Suprapubic skin (tissue), 4 donors: Measurements from ENCODE around the gene KRTAP1-5. TPM values are rescaled to one million over a fixed set of nuclear protein-coding genes. Genes with fewer than 3 reads are reported as not detected.
"Not testable (repeated sequence)": the region's sequence is repeated elsewhere in the genome, so short reads cannot be mapped to it uniquely, and the experiment has no call there.

ENCODE experiments used
- DNase-seq, 2 donors: peaks; one replicate each; pipeline ENCODE4 v3.0.0-alpha.2; 2019; ENCODE audit warnings: low spot score in 2 of 2
- H3K27ac ChIP-seq: fragments of 200-600 bp; sonication (generic); one replicate; pipeline ENCODE4 v1.5.1; 2019
- H3K27me3 ChIP-seq: fragments of 200-600 bp; sonication (generic); one replicate; pipeline ENCODE4 v1.5.1; 2019
- H3K36me3 ChIP-seq: fragments of 200-600 bp; sonication (generic); one replicate; pipeline ENCODE4 v1.5.1; 2019
- H3K4me1 ChIP-seq: fragments of 200-600 bp; sonication (generic); one replicate; pipeline ENCODE4 v1.5.1; 2019
- H3K4me3 ChIP-seq: fragments of 200-600 bp; sonication (generic); one replicate; pipeline ENCODE4 v1.5.1; 2019; ENCODE audit warnings: mild to moderate bottlenecking
- H3K9me3 ChIP-seq: fragments of 200-600 bp; sonication (generic); one replicate; pipeline ENCODE4 v1.5.1; 2019
- CTCF ChIP-seq, 2 donors: fragments of 200-600 bp in 1 of 2; fragments of 450-650 bp in 1 of 2; sonication (generic) in 1 of 2; IDR thresholded peaks; one replicate each; pipeline ENCODE4 v1.5.1; 2016 to 2019; ENCODE audit warnings: antibody characterized with exemption in 2 of 2, mild to moderate bottlenecking in 1 of 2, moderate library complexity in 1 of 2
- EP300 ChIP-seq: sonication (generic); formaldehyde crosslinking; IDR thresholded peaks from one replicate; pipeline ENCODE4 v1.6.1; 2017; ENCODE audit warnings: antibody characterized with exemption
- POLR2A ChIP-seq, 2 donors: fragments of 450-650 bp; IDR thresholded peaks; one replicate each; pipeline ENCODE4 v1.6.1; 2017; ENCODE audit warnings: antibody characterized with exemption in 2 of 2, mild to moderate bottlenecking in 2 of 2, moderate library complexity in 2 of 2
- POLR2AphosphoS5 ChIP-seq, 3 donors: sonication (generic); formaldehyde crosslinking; IDR thresholded peaks; one replicate each; pipeline ENCODE4 v1.6.1; 2017; ENCODE audit warnings: antibody characterized with exemption in 3 of 3
- WGBS: methylation state at CpG from one replicate; pipeline ENCODE4 v1.1.5; 2018; 5-methylcytosine and 5-hydroxymethylcytosine counted together
- total RNA-seq, 4 donors: library from RNA; depleted of rRNA; stranded (reverse); fragments of >200 nt; gene quantifications; one replicate each; pipeline ENCODE4 v1.1.0, GENCODE V29; 2016

The KRTAP1-5 gene
- total RNA-seq, 4 donors from 2014 or later: 1.6 to 199 (median 40.4) TPM

DNA sequence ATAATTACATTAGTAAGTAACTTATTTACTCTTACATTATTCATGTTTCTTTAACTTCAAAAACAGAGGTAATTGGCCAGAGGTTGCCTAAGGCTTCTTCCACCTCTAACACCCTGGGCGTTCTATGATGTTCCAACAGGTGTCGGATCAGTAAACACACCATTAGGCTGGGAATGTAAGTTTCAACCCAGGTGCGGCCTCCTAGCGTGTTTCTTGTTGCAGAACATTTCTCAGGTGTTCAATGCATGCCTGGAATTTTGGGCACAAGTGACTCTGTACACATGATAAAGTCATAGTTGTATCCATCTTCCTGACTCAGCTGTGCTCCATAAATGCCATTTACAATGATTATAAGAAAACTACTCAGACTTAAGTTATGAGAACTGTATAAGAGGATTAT, 27.0 kb upstream of the KRTAP1-5 start:
- Histone ChIP-seq H3K27ac (no peak overlapping the region), H3K36me3 (no peaks in the 10 kb centered on the region), H3K4me3 (no peak overlapping the region), H3K4me1 (no peaks in the 10 kb centered on the region), H3K27me3 (no peaks in the 10 kb centered on the region), H3K9me3 (no peaks in the 10 kb centered on the region)
- 91% methylated on average over 4 of the region's 4 CpGs for WGBS
- DNase-seq: no peak
- TF ChIP-seq EP300: no peak
- TF ChIP-seq POLR2AphosphoS5 (IDR thresholded peaks at IDR 0.05): no peak
- TF ChIP-seq POLR2A (IDR thresholded peaks at IDR 0.05): no peak
- no peak for TF ChIP-seq CTCF (IDR thresholded peaks at IDR 0.05)

- Histone ChIP-seq H3K36me3 (no peaks in the 10 kb centered on the region), H3K27me3 (peaks cover 6% of the 10 kb centered on the region), H3K4me3 (no peak overlapping the region), H3K4me1 (no peaks in the 10 kb centered on the region), H3K27ac (no peak overlapping the region), H3K9me3 (no peaks in the 10 kb centered on the region)
- TF ChIP-seq POLR2A (IDR thresholded peaks at IDR 0.05): no peak
- TF ChIP-seq POLR2AphosphoS5 (IDR thresholded peaks at IDR 0.05): no peak
- TF ChIP-seq CTCF (IDR thresholded peaks at IDR 0.05): no peak
- TF ChIP-seq EP300: no peak
- DNase-seq: no peak
These were observed 25.6 kb upstream of the KRTAP1-5 start for GRCh38 chr17:41052566-41052965.

DNA sequence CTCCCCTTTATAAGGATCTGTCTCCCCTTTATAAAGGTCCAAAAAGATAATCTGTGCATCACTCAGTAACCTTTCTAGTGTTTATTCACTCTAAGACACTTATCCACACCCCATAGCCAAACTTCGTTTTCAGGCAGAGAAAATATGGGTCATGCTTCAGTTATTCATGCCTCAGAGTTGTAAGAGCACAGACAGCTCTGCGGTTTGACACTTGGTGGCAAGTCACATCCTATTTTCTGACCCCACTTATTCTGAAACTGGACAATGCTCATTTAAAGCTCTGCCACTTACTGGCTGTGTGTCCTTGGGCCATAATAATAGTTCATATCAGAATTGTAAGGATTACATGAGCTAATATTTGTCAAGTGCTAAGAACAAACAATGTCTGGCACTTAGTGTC, 22.1 kb upstream of the KRTAP1-5 start:
- Histone ChIP-seq H3K4me3 (no peak overlapping the region), H3K27me3 (peaks cover 9% of the 10 kb centered on the region), H3K4me1 (no peaks in the 10 kb centered on the region), H3K27ac (no peak overlapping the region), H3K9me3 (no peaks in the 10 kb centered on the region), H3K36me3 (no peaks in the 10 kb centered on the region)
- no peak for DNase-seq
- TF ChIP-seq POLR2AphosphoS5 (IDR thresholded peaks at IDR 0.05): no peak
- TF ChIP-seq EP300: no peak
- no peak for TF ChIP-seq CTCF (IDR thresholded peaks at IDR 0.05)
- TF ChIP-seq POLR2A (IDR thresholded peaks at IDR 0.05): no peak
- WGBS: 69% methylated on average over 2 of the region's 2 CpGs

- Histone ChIP-seq H3K27me3 (peaks cover 9% of the 10 kb centered on the region), H3K4me3 (no peak overlapping the region), H3K36me3 (no peaks in the 10 kb centered on the region), H3K27ac (no peak overlapping the region), H3K4me1 (no peaks in the 10 kb centered on the region), H3K9me3 (no peaks in the 10 kb centered on the region)
- no peak for DNase-seq
- 65% methylated on average over 7 of the region's 7 CpGs for WGBS
- TF ChIP-seq POLR2A (IDR thresholded peaks at IDR 0.05) (no peak), EP300 (no peak), POLR2AphosphoS5 (IDR thresholded peaks at IDR 0.05) (no peak), CTCF (IDR thresholded peaks at IDR 0.05) (no peak)
These were observed 21.4 kb upstream of the KRTAP1-5 start for GRCh38 chr17:41048441-41048840.

- H3K27ac ChIP-seq, H3K27me3 ChIP-seq, H3K36me3 ChIP-seq, DNase-seq, H3K4me1 ChIP-seq, H3K9me3 ChIP-seq, H3K4me3 ChIP-seq: not testable (repeated sequence)
- 82% methylated on average over 11 of the region's 33 CpGs for WGBS
These were observed 19.9 kb upstream of the KRTAP1-5 start, which contains the start of gene KRTAP2-1 for GRCh38 chr17:41046735-41047465. Gene KRTAP2-1, minus strand, starts transcription at chr17:41047316. Its CDS starts 49 bp downstream, at chr17:41047267.

GRCh38 chr17:41042953-41043352, 15.9 kb upstream of the KRTAP1-5 start:
- Histone ChIP-seq H3K27me3 (peaks cover 5% of the 10 kb centered on the region), H3K4me1 (no peaks in the 10 kb centered on the region), H3K9me3 (peaks cover 4% of the 10 kb centered on the region), H3K4me3 (no peak overlapping the region), H3K36me3 (no peaks in the 10 kb centered on the region), H3K27ac (no peak overlapping the region)
- DNase-seq: no peak
- WGBS: 100% methylated on average over 1 of the region's 1 CpG
- no peak for TF ChIP-seq POLR2AphosphoS5 (IDR thresholded peaks at IDR 0.05)
- no peak for TF ChIP-seq POLR2A (IDR thresholded peaks at IDR 0.05)
- no peak for TF ChIP-seq EP300
- TF ChIP-seq CTCF (IDR thresholded peaks at IDR 0.05): no peak

DNA sequence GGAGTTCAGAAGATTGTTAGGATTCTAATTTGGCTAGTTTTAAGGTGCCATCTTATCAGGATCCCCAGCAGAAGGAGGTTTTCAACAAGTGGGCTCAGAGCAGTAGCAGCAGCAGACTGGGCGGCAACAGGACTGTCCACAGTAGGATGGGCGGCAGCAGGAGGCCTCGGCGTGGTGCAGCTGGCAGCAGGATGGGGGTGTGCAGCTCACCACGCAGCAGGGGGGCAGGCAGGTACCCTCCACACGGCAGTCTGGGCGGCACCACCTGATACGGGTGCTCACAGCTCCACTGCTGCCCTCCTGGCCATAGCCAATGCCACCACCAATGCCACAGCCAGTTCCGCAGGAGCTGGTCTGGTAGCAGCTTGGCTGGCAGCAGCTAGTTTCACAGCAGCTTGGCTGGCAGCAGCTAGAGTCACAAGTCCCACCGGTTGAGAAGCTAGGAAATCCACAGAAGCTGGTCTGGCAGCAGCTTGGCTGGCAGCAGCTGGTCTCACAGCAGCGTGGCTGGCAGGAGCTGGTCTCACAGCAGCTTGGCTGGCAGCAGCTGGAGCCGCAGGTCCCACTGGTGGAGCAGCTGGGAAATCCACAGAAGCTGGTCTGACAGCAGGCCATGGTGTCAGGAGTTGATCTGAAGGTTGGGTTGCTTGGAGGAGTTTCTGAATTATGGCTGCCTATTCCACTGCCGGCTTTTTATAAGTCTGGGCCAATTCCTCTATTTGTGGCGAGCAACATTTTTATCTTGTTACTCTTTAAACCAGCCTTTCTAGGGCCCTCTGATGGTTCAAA, 14.0 kb upstream of the KRTAP1-5 start, which contains the start of gene KRTAP1-1:
Gene KRTAP1-1, minus strand, starts transcription at position 668 of the 789 bp plus-strand sequence. Its CDS starts 53 bp downstream, at position 615.
- not testable (repeated sequence) for H3K4me3 ChIP-seq, DNase-seq, H3K27ac ChIP-seq, H3K36me3 ChIP-seq, H3K27me3 ChIP-seq, H3K4me1 ChIP-seq, H3K9me3 ChIP-seq
- WGBS: 65% methylated on average over 11 of the region's 14 CpGs
